H9 (cell line): ENCODE data around the gene PDZRN4. TPM values are rescaled to one million over a fixed set of nuclear protein-coding genes. Genes with fewer than 3 reads are reported as not detected.
"Not testable (repeated sequence)": the region's sequence is repeated elsewhere in the genome, so short reads cannot be mapped to it uniquely, and the experiment has no call there.

Source experiments
- DNase-seq: peaks from one replicate; pipeline ENCODE4 v3.0.0-alpha.2; 2017
- H2AFZ ChIP-seq: one replicate; pipeline ENCODE4 v1.6.1; 2013; ENCODE audit warnings: mild to moderate bottlenecking, low read length, control low read depth, moderate library complexity
- H2AK5ac ChIP-seq: 2 replicates; pipeline ENCODE4 v1.6.1; 2013; ENCODE audit warnings: low read length, control low read depth, mixed read lengths; ENCODE audit not compliant: insufficient read length
- H2BK120ac ChIP-seq: one replicate; pipeline ENCODE4 v1.6.1; 2013; ENCODE audit warnings: low read depth, mild to moderate bottlenecking, low read length, control low read depth, inconsistent platforms; ENCODE audit not compliant: poor library complexity, severe bottlenecking
- H2BK12ac ChIP-seq: 2 replicates; pipeline ENCODE4 v1.6.1; 2013; ENCODE audit warnings: low read length, control low read depth, mixed read lengths, low read depth; ENCODE audit not compliant: insufficient read length
- H2BK15ac ChIP-seq: 2 replicates; pipeline ENCODE4 v1.6.1; 2013; ENCODE audit warnings: low read depth, low read length, control low read depth
- H2BK20ac ChIP-seq: one replicate; pipeline ENCODE4 v1.6.1; 2013; ENCODE audit warnings: low read depth, mild to moderate bottlenecking, low read length, control low read depth, inconsistent platforms; ENCODE audit not compliant: poor library complexity, severe bottlenecking
- H2BK5ac ChIP-seq: 2 replicates; pipeline ENCODE4 v1.6.1; 2013; ENCODE audit warnings: low read length, control low read depth, mixed read lengths; ENCODE audit not compliant: insufficient read length
- H3K14ac ChIP-seq: 2 replicates; pipeline ENCODE4 v1.6.1; 2013; ENCODE audit warnings: low read length, control low read depth; ENCODE audit not compliant: insufficient read depth
- H3K18ac ChIP-seq: 2 replicates; pipeline ENCODE4 v1.6.1; 2013; ENCODE audit warnings: low read depth, mild to moderate bottlenecking, mixed read lengths, low read length, control low read depth; ENCODE audit not compliant: insufficient read length
- H3K23ac ChIP-seq: 2 replicates; pipeline ENCODE4 v1.6.1; 2013; ENCODE audit warnings: low read length, control low read depth, mixed read lengths, low read depth; ENCODE audit not compliant: insufficient read length
- H3K23me2 ChIP-seq: 2 replicates; pipeline ENCODE4 v1.6.1; 2013; ENCODE audit warnings: low read depth, mild to moderate bottlenecking, mixed read lengths, low read length, control low read depth; ENCODE audit not compliant: insufficient read length, poor library complexity, severe bottlenecking
- H3K27ac ChIP-seq: 2 replicates; pipeline ENCODE4 v1.5.1; 2013; ENCODE audit warnings: low read length, control low read depth, mixed read lengths, low read depth; ENCODE audit not compliant: insufficient read length
- H3K27me3 ChIP-seq: 2 replicates; pipeline ENCODE4 v1.6.1; 2013; ENCODE audit warnings: low read length, control low read depth, inconsistent platforms; ENCODE audit not compliant: insufficient read depth
- H3K4ac ChIP-seq: 2 replicates; pipeline ENCODE4 v1.6.1; 2013; ENCODE audit warnings: low read depth, mild to moderate bottlenecking, control low read depth, inconsistent platforms, low read length, moderate library complexity
- H3K4me1 ChIP-seq: 2 replicates; pipeline ENCODE4 v1.6.1; 2013; ENCODE audit warnings: low read length, control low read depth, inconsistent platforms; ENCODE audit not compliant: insufficient read depth
- H3K4me2 ChIP-seq: 2 replicates; pipeline ENCODE4 v1.6.1; 2013; ENCODE audit warnings: low read length, control low read depth, mixed read lengths; ENCODE audit not compliant: insufficient read length, insufficient read depth
- H3K56ac ChIP-seq: 2 replicates; pipeline ENCODE4 v1.6.1; 2013; ENCODE audit warnings: low read depth, mild to moderate bottlenecking, mixed read lengths, low read length, control low read depth; ENCODE audit not compliant: insufficient read length
- H3K79me1 ChIP-seq: 2 replicates; pipeline ENCODE4 v1.6.1; 2013; ENCODE audit warnings: low read depth, mild to moderate bottlenecking, moderate library complexity, low read length, control low read depth, inconsistent platforms; ENCODE audit not compliant: insufficient read depth, poor library complexity, severe bottlenecking
- H3K79me2 ChIP-seq: 2 replicates; pipeline ENCODE4 v1.6.1; 2013; ENCODE audit warnings: low read length, control low read depth, inconsistent platforms; ENCODE audit not compliant: insufficient read depth
- H3K9ac ChIP-seq: 2 replicates; pipeline ENCODE4 v1.6.1; 2013; ENCODE audit warnings: low read length, control low read depth, mixed read lengths; ENCODE audit not compliant: insufficient read length; ENCODE audit errors: extremely low read depth
- H3K9me3 ChIP-seq: one replicate; pipeline ENCODE4 v1.6.1; 2013; ENCODE audit warnings: low read depth, low read length, inconsistent platforms; ENCODE audit not compliant: control insufficient read depth
- H3T11ph ChIP-seq: one replicate; pipeline ENCODE4 v1.6.1; 2013; ENCODE audit warnings: mild to moderate bottlenecking, low read length, control low read depth, inconsistent platforms
- H4K20me1 ChIP-seq: one replicate; pipeline ENCODE4 v1.6.1; 2013; ENCODE audit not compliant: control insufficient read depth, insufficient read length, insufficient read depth
- H4K5ac ChIP-seq: 2 replicates; pipeline ENCODE4 v1.6.1; 2013; ENCODE audit warnings: low read depth, mild to moderate bottlenecking, mixed read lengths, low read length, control low read depth; ENCODE audit not compliant: insufficient read length
- H4K8ac ChIP-seq: replicated peaks from 2 replicates; pipeline ENCODE4 v1.6.1; 2013; ENCODE audit warnings: low read length, control low read depth, mixed read lengths, low read depth; ENCODE audit not compliant: insufficient read length
- H4K91ac ChIP-seq: 2 replicates; pipeline ENCODE4 v1.6.1; 2013; ENCODE audit warnings: low read depth, mild to moderate bottlenecking, moderate library complexity, mixed read lengths, low read length, control low read depth; ENCODE audit not compliant: insufficient read length
- H3K27ac Mint-ChIP-seq, 3 experiments: 2 replicates in 2 of 3; 3 replicates in 1 of 3; pipeline ENCODE4 v1.8.0; 2020 to 2021; ENCODE audit warnings: mixed read lengths in 3 of 3, mild to moderate bottlenecking in 1 of 3, moderate library complexity in 1 of 3
- H3K27me3 Mint-ChIP-seq: 2 replicates; pipeline ENCODE4 v1.8.0; 2021; ENCODE audit warnings: low read depth, mild to moderate bottlenecking, moderate library complexity, mixed read lengths
- H3K36me3 Mint-ChIP-seq, 3 experiments: 2 replicates in 2 of 3; 3 replicates in 1 of 3; pipeline ENCODE4 v1.8.0; 2020 to 2021; ENCODE audit warnings: low read depth in 3 of 3, mixed read lengths in 3 of 3; ENCODE audit not compliant: insufficient read depth in 1 of 3
- H3K4me1 Mint-ChIP-seq, 2 experiments: 2 replicates each; pipeline ENCODE4 v1.8.0; 2020; ENCODE audit warnings: mixed read lengths in 2 of 2
- H3K4me3 Mint-ChIP-seq, 2 experiments: 2 replicates in 1 of 2; 3 replicates in 1 of 2; pipeline ENCODE4 v1.8.0; 2020 to 2021; ENCODE audit warnings: mild to moderate bottlenecking in 2 of 2, mixed read lengths in 2 of 2, moderate library complexity in 1 of 2
- H3K9me3 Mint-ChIP-seq, 2 experiments: 2 replicates in 1 of 2; 3 replicates in 1 of 2; pipeline ENCODE4 v1.8.0; 2020; ENCODE audit warnings: mild to moderate bottlenecking in 2 of 2, mixed read lengths in 2 of 2, moderate library complexity in 1 of 2
- WGBS: extraction: QIAGEN DNeasy Blood & Tissue Kit; methylation state at CpG from one replicate; pipeline ENCODE4 v1.1.7; 2013; ENCODE audit warnings: missing lambda C conversion rate, low lambda C conversion rate, mixed read lengths; ENCODE audit not compliant: insufficient read length; ENCODE audit errors: extremely low coverage; 5-methylcytosine and 5-hydroxymethylcytosine counted together
- total RNA-seq: library from RNA; stranded (reverse); gene quantifications from 2 replicates; pipeline ENCODE4 v1.2.1, GENCODE V29; 2021
- TF ChIP-seq, protein P1 (sequence below): fragments of 200-600 bp; sonication (generic); conservative IDR thresholded peaks from 3 replicates; pipeline ENCODE4 v1.8.0; 2021; ENCODE audit warnings: antibody characterized with exemption, mild to moderate bottlenecking

The PDZRN4 gene
- total RNA-seq, 1 experiment from 2014 or later, result not detected

DNA sequence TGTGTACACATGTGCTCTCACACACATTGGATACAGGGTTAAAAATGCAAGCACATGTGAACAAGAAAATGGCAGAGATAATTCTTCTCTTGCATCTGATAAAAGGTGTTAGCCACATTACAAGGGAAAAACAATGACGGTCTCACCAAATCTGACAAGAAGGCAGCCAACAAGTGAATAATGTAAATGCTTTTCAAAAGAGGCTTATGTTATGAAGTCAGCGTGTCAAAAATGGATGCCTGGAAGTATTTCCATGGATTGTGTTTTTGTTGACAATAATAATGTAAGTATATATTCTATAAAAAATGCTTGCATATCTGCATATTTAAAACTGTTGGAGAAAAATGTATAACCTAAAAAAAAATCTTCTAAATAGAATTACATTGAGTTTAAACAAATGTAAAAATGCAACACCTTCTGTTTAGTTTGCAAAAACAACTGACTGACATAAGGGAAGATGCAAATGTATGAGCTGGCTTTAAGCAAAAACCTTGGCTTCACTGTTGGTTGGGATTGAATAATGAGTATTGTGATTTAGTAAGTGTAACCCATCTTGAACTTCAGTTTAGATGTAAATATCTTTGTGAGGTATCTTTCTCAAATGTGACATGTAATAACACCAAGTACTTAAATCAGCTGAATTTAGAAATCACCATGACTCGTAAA, 424.9 kb downstream of the PDZRN4 start:
- H3K56ac ChIP-seq, result no peak overlapping the region
- no peak overlapping the region for H3K14ac ChIP-seq
- H3K23me2 ChIP-seq, result no peaks in the 10 kb centered on the region
- no peak overlapping the region for H3T11ph ChIP-seq
- H2BK20ac ChIP-seq, result no peak overlapping the region
- H2AK5ac ChIP-seq, result no peak overlapping the region
- H4K8ac ChIP-seq, result no peak overlapping the region
- H3K79me1 ChIP-seq, result no peaks in the 10 kb centered on the region
- H3K27me3 ChIP-seq, result peaks cover 3% of the 10 kb centered on the region; the same call in 1 of the 2 replicates
- H2BK5ac ChIP-seq, result no peak overlapping the region
- H2BK12ac ChIP-seq, result no peak overlapping the region
- H4K91ac ChIP-seq, result no peak overlapping the region
- peaks cover 10 to 26% of the 10 kb centered on the region in 2 experiments for H3K9me3 Mint-ChIP-seq
- H3K4me1 Mint-ChIP-seq, result peaks cover 11 to 13% of the 10 kb centered on the region in 2 experiments
- H3K4ac ChIP-seq, result no peak overlapping the region
- H3K9me3 ChIP-seq, result no peaks in the 10 kb centered on the region
- H3K23ac ChIP-seq, result no peak overlapping the region
- H4K20me1 ChIP-seq, result no peaks in the 10 kb centered on the region
- no peak for DNase-seq
- peaks cover 63% of the 10 kb centered on the region for H3K27me3 Mint-ChIP-seq
- H3K9ac ChIP-seq, result no peak overlapping the region
- H4K5ac ChIP-seq, result no peak overlapping the region
- no peak overlapping the region for H3K27ac ChIP-seq
- 100% methylated on average over 1 of the region's 3 CpGs for WGBS
- H2AFZ ChIP-seq, result no peak overlapping the region
- H3K4me1 ChIP-seq, result no peaks in the 10 kb centered on the region
- TF ChIP-seq, protein P1, sequence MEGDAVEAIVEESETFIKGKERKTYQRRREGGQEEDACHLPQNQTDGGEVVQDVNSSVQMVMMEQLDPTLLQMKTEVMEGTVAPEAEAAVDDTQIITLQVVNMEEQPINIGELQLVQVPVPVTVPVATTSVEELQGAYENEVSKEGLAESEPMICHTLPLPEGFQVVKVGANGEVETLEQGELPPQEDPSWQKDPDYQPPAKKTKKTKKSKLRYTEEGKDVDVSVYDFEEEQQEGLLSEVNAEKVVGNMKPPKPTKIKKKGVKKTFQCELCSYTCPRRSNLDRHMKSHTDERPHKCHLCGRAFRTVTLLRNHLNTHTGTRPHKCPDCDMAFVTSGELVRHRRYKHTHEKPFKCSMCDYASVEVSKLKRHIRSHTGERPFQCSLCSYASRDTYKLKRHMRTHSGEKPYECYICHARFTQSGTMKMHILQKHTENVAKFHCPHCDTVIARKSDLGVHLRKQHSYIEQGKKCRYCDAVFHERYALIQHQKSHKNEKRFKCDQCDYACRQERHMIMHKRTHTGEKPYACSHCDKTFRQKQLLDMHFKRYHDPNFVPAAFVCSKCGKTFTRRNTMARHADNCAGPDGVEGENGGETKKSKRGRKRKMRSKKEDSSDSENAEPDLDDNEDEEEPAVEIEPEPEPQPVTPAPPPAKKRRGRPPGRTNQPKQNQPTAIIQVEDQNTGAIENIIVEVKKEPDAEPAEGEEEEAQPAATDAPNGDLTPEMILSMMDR, result no peak
- no peak overlapping the region for H3K4me3 Mint-ChIP-seq
- H3K4me2 ChIP-seq, result no peak overlapping the region
- no peaks in the 10 kb centered on the region for H3K79me2 ChIP-seq
- peaks cover 0 to 14% (median 13%) of the 10 kb centered on the region in 3 experiments; a peak in 5 of 7 replicates for H3K36me3 Mint-ChIP-seq
- H2BK15ac ChIP-seq, result no peak overlapping the region
- H3K18ac ChIP-seq, result no peak overlapping the region
- H3K27ac Mint-ChIP-seq, result no peak overlapping the region
- no peak overlapping the region for H2BK120ac ChIP-seq

DNA sequence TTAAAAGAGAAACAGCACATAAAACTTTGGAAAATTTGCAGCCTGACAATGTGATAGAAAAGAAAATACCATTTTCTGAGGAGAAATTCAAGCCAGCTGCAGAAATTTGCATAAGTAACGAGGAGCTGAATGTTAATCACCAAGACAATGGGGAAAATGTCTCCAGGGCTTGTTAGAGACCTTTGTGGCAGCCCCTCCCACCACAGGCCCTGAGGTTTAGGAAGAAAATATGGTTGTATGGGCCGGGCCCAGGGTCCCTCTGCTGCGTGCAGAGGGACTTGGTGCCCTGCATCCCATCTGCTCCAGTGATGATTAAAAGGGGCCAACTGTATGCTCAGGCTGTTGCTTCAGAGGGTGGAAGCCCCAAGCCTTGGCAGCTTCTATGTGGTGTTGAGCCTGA, 427.1 kb downstream of the PDZRN4 start:
- not testable (repeated sequence) for H3K27me3 ChIP-seq, H3K4me2 ChIP-seq, H2BK120ac ChIP-seq, H3K27ac Mint-ChIP-seq, H3T11ph ChIP-seq, H3K23ac ChIP-seq, H4K5ac ChIP-seq, H3K56ac ChIP-seq, H2BK5ac ChIP-seq, H2BK20ac ChIP-seq, H3K4ac ChIP-seq, H2BK15ac ChIP-seq, H3K14ac ChIP-seq, H2AFZ ChIP-seq, H3K18ac ChIP-seq, H3K23me2 ChIP-seq, H3K9ac ChIP-seq, H4K8ac ChIP-seq, H3K79me1 ChIP-seq, H3K4me3 Mint-ChIP-seq, H2BK12ac ChIP-seq, H2AK5ac ChIP-seq, H3K9me3 ChIP-seq, H3K79me2 ChIP-seq, H3K27ac ChIP-seq, H4K20me1 ChIP-seq, H3K4me1 ChIP-seq, H4K91ac ChIP-seq
- Mint-ChIP-seq H3K36me3 (peaks cover 0 to 14% (median 13%) of the 10 kb centered on the region in 3 experiments; a peak in 5 of 7 replicates), H3K4me1 (peaks cover 18 to 20% of the 10 kb centered on the region in 2 experiments), H3K9me3 (peaks cover 10 to 26% of the 10 kb centered on the region in 2 experiments), H3K27me3 (peaks cover 76% of the 10 kb centered on the region)
- peak; percentile 47 for DNase-seq
- no CpG with 5 or more reads among the region's 3 CpGs for WGBS
